Measurements from ENCODE around the gene KRT4. TPM values are rescaled to one million over a fixed set of nuclear protein-coding genes. Genes with fewer than 3 reads are reported as not detected.

The KRT4 gene
- total RNA-seq, 6 experiments from 2014 or later: 0.18 to 0.31 (median 0.30) TPM; not detected in 2

DNA sequence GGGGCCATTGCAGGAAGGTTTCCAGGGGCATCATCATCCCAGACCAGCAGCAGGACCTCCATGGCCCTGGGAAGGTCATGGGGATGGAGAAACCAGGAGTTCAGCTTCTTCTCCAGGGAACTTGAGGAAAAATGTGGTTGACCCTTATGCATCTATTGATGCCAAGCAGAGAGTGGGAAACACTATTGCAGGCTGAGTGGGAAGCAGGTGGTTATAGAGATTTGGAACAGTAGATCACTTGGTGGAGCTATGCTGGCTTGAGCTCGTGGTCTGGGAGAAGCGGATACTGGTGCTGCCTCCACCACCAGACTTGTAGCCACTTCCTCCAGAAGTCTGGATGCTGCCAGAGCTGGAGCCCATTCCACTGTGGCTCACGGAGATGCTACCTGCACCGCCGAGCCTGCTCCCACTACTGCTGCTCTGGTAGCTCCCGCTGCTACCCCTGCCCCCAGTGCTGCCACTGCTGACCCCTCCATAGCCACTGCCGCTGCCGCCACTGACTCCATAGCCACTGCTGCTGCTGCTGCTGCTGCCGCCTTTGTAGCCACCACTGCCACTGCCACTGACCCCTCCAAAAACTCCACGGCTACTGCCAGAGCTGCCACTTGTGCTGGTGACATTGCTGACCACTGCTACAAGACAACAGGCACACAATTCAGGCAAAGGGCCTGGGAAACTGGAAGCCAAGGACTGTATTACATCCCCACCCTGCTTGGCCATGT is 45.3 kb downstream of the KRT4 start:
- Mint-ChIP-seq H3K4me3 (no peak overlapping the region), H3K27me3 (ENCODE audit: insufficient read depth) (peaks cover 59% of the 10 kb centered on the region), H3K27ac (no peak overlapping the region), H3K9me3 (no peaks in the 10 kb centered on the region), H3K4me1 (ENCODE audit: low read depth) (no peaks in the 10 kb centered on the region), H3K36me3 (ENCODE audit: low read depth) (no peaks in the 10 kb centered on the region)
- TF ChIP-seq, protein P1, sequence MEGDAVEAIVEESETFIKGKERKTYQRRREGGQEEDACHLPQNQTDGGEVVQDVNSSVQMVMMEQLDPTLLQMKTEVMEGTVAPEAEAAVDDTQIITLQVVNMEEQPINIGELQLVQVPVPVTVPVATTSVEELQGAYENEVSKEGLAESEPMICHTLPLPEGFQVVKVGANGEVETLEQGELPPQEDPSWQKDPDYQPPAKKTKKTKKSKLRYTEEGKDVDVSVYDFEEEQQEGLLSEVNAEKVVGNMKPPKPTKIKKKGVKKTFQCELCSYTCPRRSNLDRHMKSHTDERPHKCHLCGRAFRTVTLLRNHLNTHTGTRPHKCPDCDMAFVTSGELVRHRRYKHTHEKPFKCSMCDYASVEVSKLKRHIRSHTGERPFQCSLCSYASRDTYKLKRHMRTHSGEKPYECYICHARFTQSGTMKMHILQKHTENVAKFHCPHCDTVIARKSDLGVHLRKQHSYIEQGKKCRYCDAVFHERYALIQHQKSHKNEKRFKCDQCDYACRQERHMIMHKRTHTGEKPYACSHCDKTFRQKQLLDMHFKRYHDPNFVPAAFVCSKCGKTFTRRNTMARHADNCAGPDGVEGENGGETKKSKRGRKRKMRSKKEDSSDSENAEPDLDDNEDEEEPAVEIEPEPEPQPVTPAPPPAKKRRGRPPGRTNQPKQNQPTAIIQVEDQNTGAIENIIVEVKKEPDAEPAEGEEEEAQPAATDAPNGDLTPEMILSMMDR (IDR thresholded peaks at IDR 0.05): no peak
- no peak for DNase-seq

- Mint-ChIP-seq H3K27ac (no peak overlapping the region), H3K36me3 (ENCODE audit: low read depth) (no peaks in the 10 kb centered on the region), H3K4me3 (no peak overlapping the region), H3K27me3 (ENCODE audit: insufficient read depth) (peaks cover 59% of the 10 kb centered on the region), H3K9me3 (no peaks in the 10 kb centered on the region), H3K4me1 (ENCODE audit: low read depth) (no peaks in the 10 kb centered on the region)
- no peak for DNase-seq
- TF ChIP-seq, protein P1 (IDR thresholded peaks at IDR 0.05): no peak
Measured at GRCh38 chr12:52767427-52767826, 46.5 kb downstream of the KRT4 start.

DNA sequence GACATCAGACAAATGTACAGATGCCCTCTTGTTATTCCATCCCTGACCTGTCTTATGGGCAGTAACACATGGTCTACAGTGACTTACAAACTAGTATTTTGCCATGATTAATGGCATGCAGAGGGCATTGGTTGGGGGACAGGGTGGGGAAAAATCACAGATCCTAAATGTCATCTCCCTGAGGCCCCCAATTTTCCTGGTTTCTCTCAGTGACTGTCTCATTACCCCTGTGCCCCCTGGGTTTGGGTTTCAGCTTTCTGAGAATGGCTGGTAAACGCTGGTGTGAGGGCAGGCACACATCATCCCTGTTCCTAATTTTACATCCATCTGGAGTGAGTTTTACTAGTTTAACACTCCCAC is 46.9 kb downstream of the KRT4 start:
- Mint-ChIP-seq H3K36me3 (ENCODE audit: low read depth) (no peaks in the 10 kb centered on the region), H3K27ac (no peak overlapping the region), H3K9me3 (no peaks in the 10 kb centered on the region; the same call in 1 of the 2 replicates), H3K4me1 (ENCODE audit: low read depth) (no peaks in the 10 kb centered on the region), H3K4me3 (no peak overlapping the region), H3K27me3 (ENCODE audit: insufficient read depth) (peaks cover 55% of the 10 kb centered on the region)
- TF ChIP-seq, protein P1 (IDR thresholded peaks at IDR 0.05): no peak
- no peak for DNase-seq

GRCh38 chr12:52766351-52767019 is 47.4 kb downstream of the KRT4 start:
- TF ChIP-seq, protein P1 (IDR thresholded peaks at IDR 0.05): no peak
- DNase-seq: no peak
- H3K4me1 Mint-ChIP-seq (ENCODE audit: low read depth): no peaks in the 10 kb centered on the region
- H3K27ac Mint-ChIP-seq: no peak overlapping the region
- peaks cover 5% of the 10 kb centered on the region for H3K9me3 Mint-ChIP-seq
- H3K27me3 Mint-ChIP-seq (ENCODE audit: insufficient read depth): peaks cover 50% of the 10 kb centered on the region
- H3K4me3 Mint-ChIP-seq: no peak overlapping the region
- no peaks in the 10 kb centered on the region for H3K36me3 Mint-ChIP-seq (ENCODE audit: low read depth)

- Mint-ChIP-seq H3K27me3 (ENCODE audit: insufficient read depth) (peaks cover 45% of the 10 kb centered on the region), H3K36me3 (ENCODE audit: low read depth) (no peaks in the 10 kb centered on the region), H3K27ac (no peak overlapping the region), H3K4me3 (no peak overlapping the region), H3K4me1 (ENCODE audit: low read depth) (no peaks in the 10 kb centered on the region), H3K9me3 (peaks cover 13% of the 10 kb centered on the region)
- TF ChIP-seq, protein P1 (IDR thresholded peaks at IDR 0.05): no peak
- no peak for DNase-seq
Measured at GRCh38 chr12:52765702-52766101, 48.2 kb downstream of the KRT4 start.

Data from HFFc6 (cell line).